NCI-H524 (cell line): ENCODE results near the gene CACNA1F.

Source experiments
- DNase-seq, 2 experiments: peaks; one replicate each; lab custom pipeline; 2025; lab: John Stamatoyannopoulos, UW

The CACNA1F gene

GRCh38 chrX:49199315-49199595 lies 33.9 kb downstream of the CACNA1F start:
- DNase-seq, result no peak

- peak in 1 of 2 experiments; percentile 18 for DNase-seq
Measured at GRCh38 chrX:49198540-49199314, 34.4 kb downstream of the CACNA1F start.

GRCh38 chrX:49197543-49198087 lies 35.5 kb downstream of the CACNA1F start:
- DNase-seq, result peak in 1 of 2 experiments; percentile 33

- no peak for DNase-seq
Measured at GRCh38 chrX:49193542-49193964, 39.6 kb downstream of the CACNA1F start.

- peak in 1 of 2 experiments; percentile 14 for DNase-seq
Measured at GRCh38 chrX:49192722-49193328, 40.3 kb downstream of the CACNA1F start.

GRCh38 chrX:49191574-49192011 lies 41.5 kb downstream of the CACNA1F start:
- DNase-seq, result no peak

- no peak for DNase-seq
Measured at GRCh38 chrX:49190821-49191573, 42.1 kb downstream of the CACNA1F start.

- DNase-seq, result no peak
Measured at GRCh38 chrX:49189606-49190005, 43.5 kb downstream of the CACNA1F start.

GRCh38 chrX:49188468-49189076 lies 44.6 kb downstream of the CACNA1F start:
- DNase-seq, result no peak

GRCh38 chrX:49187526-49187925 lies 45.6 kb downstream of the CACNA1F start:
- no peak for DNase-seq

- DNase-seq, result peak in 1 of 2 experiments; percentile 38
Measured at GRCh38 chrX:49187028-49187394, 46.1 kb downstream of the CACNA1F start.

GRCh38 chrX:49186125-49187027 lies 46.8 kb downstream of the CACNA1F start, which contains the start of gene PRICKLE3:
TSS of gene PRICKLE3 (minus strand) at chrX:49186373. CDS start at chrX:49186297, 76 bp downstream.
- peak; percentile 46 to 79 for DNase-seq

GRCh38 chrX:49184294-49185281 lies 48.6 kb downstream of the CACNA1F start:
- peak; percentile 49 to 60 for DNase-seq

GRCh38 chrX:49183701-49184281 lies 49.3 kb downstream of the CACNA1F start:
- DNase-seq, result no peak

GRCh38 chrX:49179358-49179757 lies 53.8 kb downstream of the CACNA1F start:
- peak in 1 of 2 experiments; percentile 16 for DNase-seq

- no peak for DNase-seq
Measured at GRCh38 chrX:49178537-49178936, 54.6 kb downstream of the CACNA1F start.

GRCh38 chrX:49177873-49178480 lies 55.2 kb downstream of the CACNA1F start:
- DNase-seq, result no peak

- DNase-seq, result no peak
Measured at GRCh38 chrX:49177338-49177833, 55.8 kb downstream of the CACNA1F start.
